Lower leg skin (tissue), 3 donors: ENCODE measurements around the gene SREK1IP1.

Source experiments
- POLR2A ChIP-seq, 2 donors: fragments of 450-650 bp; IDR thresholded peaks; one replicate each; pipeline ENCODE4 v1.6.1; 2016 to 2017; ENCODE audit warnings: antibody characterized with exemption in 2 of 2, mild to moderate bottlenecking in 1 of 2, moderate library complexity in 1 of 2
- TF ChIP-seq, protein P1 (sequence below), 3 donors: fragments of 450-650 bp; IDR thresholded peaks; one replicate each; pipeline ENCODE4 v1.5.1; 2016; ENCODE audit warnings: antibody characterized with exemption in 3 of 3, mild to moderate bottlenecking in 3 of 3, moderate library complexity in 2 of 3

DNA sequence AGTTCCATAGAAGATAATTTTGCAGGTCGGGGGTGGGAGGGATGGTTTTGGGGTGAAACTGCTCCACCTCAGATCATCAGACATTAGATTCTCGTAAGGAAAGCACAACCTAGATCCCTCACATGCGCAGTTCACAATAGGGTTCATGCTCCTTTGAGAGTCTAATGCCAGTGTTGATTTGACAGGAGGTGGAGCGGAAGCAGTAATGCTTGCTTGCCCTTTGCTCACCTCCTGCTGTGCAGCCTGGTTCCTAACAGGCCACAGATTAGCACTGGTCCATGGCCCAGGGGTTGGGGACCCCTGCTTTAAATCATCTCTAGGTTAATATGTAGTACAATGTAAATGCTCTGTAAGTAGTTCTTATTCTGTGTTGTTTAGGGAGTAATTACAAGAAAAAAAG, 67.7 kb downstream of the SREK1IP1 start:
- no peak for TF ChIP-seq POLR2A (IDR thresholded peaks at IDR 0.05)
- TF ChIP-seq, protein P1, sequence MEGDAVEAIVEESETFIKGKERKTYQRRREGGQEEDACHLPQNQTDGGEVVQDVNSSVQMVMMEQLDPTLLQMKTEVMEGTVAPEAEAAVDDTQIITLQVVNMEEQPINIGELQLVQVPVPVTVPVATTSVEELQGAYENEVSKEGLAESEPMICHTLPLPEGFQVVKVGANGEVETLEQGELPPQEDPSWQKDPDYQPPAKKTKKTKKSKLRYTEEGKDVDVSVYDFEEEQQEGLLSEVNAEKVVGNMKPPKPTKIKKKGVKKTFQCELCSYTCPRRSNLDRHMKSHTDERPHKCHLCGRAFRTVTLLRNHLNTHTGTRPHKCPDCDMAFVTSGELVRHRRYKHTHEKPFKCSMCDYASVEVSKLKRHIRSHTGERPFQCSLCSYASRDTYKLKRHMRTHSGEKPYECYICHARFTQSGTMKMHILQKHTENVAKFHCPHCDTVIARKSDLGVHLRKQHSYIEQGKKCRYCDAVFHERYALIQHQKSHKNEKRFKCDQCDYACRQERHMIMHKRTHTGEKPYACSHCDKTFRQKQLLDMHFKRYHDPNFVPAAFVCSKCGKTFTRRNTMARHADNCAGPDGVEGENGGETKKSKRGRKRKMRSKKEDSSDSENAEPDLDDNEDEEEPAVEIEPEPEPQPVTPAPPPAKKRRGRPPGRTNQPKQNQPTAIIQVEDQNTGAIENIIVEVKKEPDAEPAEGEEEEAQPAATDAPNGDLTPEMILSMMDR (IDR thresholded peaks at IDR 0.05): no peak
